Uterus (tissue), 4 donors: ENCODE data around the gene OCA2. TPM values are rescaled to one million over a fixed set of nuclear protein-coding genes. Genes with fewer than 3 reads are reported as not detected.

Experiments
- DNase-seq, 2 donors: peaks; one replicate each; pipeline ENCODE4 v3.0.0-alpha.2; 2019 to 2020
- H3K27ac ChIP-seq, 2 donors: fragments of 200-600 bp; sonication (generic); 1 replicate in 1 of 2; 2 replicates in 1 of 2; pipeline ENCODE4 v1.5.1; 2016 to 2018
- H3K27me3 ChIP-seq, 2 donors: fragments of 200-600 bp; sonication (generic); one replicate each; pipeline ENCODE4 v1.5.1; 2018 to 2019; ENCODE audit warnings: control low read depth in 1 of 2
- H3K36me3 ChIP-seq, 2 donors: fragments of 200-600 bp; sonication (generic); one replicate each; pipeline ENCODE4 v1.5.1; 2019; ENCODE audit warnings: control low read depth in 1 of 2
- H3K4me1 ChIP-seq, 2 donors: fragments of 200-600 bp; sonication (generic); one replicate each; pipeline ENCODE4 v1.5.1; 2018 to 2019; ENCODE audit warnings: control low read depth in 1 of 2
- H3K4me3 ChIP-seq, 2 donors: fragments of 200-600 bp; sonication (generic); 1 replicate in 1 of 2; 2 replicates in 1 of 2; pipeline ENCODE4 v1.5.1; 2018 to 2019; ENCODE audit warnings: mild to moderate bottlenecking in 1 of 2
- H3K9me3 ChIP-seq, 2 donors: fragments of 200-600 bp; sonication (generic); one replicate each; pipeline ENCODE4 v1.5.1; 2019; ENCODE audit warnings: control low read depth in 1 of 2
- CTCF ChIP-seq, 4 experiments: fragments of 200-600 bp in 2 of 4; fragments of 450-650 bp in 2 of 4; sonication (generic) in 2 of 4; IDR thresholded peaks; one replicate each; pipeline ENCODE4 v1.5.1; 2016 to 2019; ENCODE audit warnings: antibody characterized with exemption in 4 of 4, mild to moderate bottlenecking in 2 of 4, moderate library complexity in 1 of 4
- POLR2A ChIP-seq, 2 donors: fragments of 450-650 bp; IDR thresholded peaks; one replicate each; pipeline ENCODE4 v1.6.1; 2016; ENCODE audit warnings: antibody characterized with exemption in 2 of 2, mild to moderate bottlenecking in 1 of 2, moderate library complexity in 1 of 2
- intact Hi-C: fragments of 100-400 bp; cut with DNase I; formaldehyde crosslinking; loops from one replicate; pipeline ENCODE4 v1.15.1; 2023; ENCODE audit warnings: low total_unique reads
- total RNA-seq, 4 donors: library from RNA; depleted of rRNA in 3 of 4; stranded (reverse); fragments of >200 nt in 3 of 4; gene quantifications; one replicate each; pipeline versions ENCODE4 v1.1.0 to v1.2.4, GENCODE V29; 2014 to 2023
- donor health status: DM: yes; HTN: yes; CAD: no.

Gene OCA2
- total RNA-seq, 4 donors from 2014 or later = 0.55 to 4.6 TPM; not detected in 2

- H3K27me3 ChIP-seq = no peaks in the 10 kb centered on the region
- intact Hi-C loops = no loop called here
- H3K36me3 ChIP-seq = no peaks in the 10 kb centered on the region
- H3K4me1 ChIP-seq = no peaks in the 10 kb centered on the region
- no peaks in the 10 kb centered on the region for H3K9me3 ChIP-seq
- TF ChIP-seq POLR2A (IDR thresholded peaks at IDR 0.05) = no peak
- no peak for TF ChIP-seq CTCF (IDR thresholded peaks at IDR 0.05)
- no peak for DNase-seq
- H3K27ac ChIP-seq = no peak overlapping the region
- H3K4me3 ChIP-seq = no peak overlapping the region
These were observed 163.8 kb downstream of the OCA2 start for GRCh38 chr15:27935328-27935727.

GRCh38 chr15:27934782-27935181 lies 164.3 kb downstream of the OCA2 start:
- no peaks in the 10 kb centered on the region for H3K9me3 ChIP-seq
- H3K4me1 ChIP-seq = no peaks in the 10 kb centered on the region
- H3K4me3 ChIP-seq = no peak overlapping the region
- intact Hi-C loops = no loop called here
- H3K27me3 ChIP-seq = no peaks in the 10 kb centered on the region
- H3K27ac ChIP-seq = no peak overlapping the region
- no peak for DNase-seq
- H3K36me3 ChIP-seq = no peaks in the 10 kb centered on the region
- TF ChIP-seq POLR2A (IDR thresholded peaks at IDR 0.05) (no peak), CTCF (IDR thresholded peaks at IDR 0.05) (no peak)

GRCh38 chr15:27933562-27933961 lies 165.6 kb downstream of the OCA2 start:
- H3K36me3 ChIP-seq = no peaks in the 10 kb centered on the region
- H3K4me3 ChIP-seq = no peak overlapping the region
- no peaks in the 10 kb centered on the region for H3K4me1 ChIP-seq
- no peaks in the 10 kb centered on the region for H3K9me3 ChIP-seq
- H3K27me3 ChIP-seq = no peaks in the 10 kb centered on the region
- H3K27ac ChIP-seq = no peak overlapping the region
- intact Hi-C loops = no loop called here
- no peak for DNase-seq
- TF ChIP-seq POLR2A (IDR thresholded peaks at IDR 0.05) (no peak), CTCF (IDR thresholded peaks at IDR 0.05) (no peak)

- no peaks in the 10 kb centered on the region for H3K9me3 ChIP-seq
- no peaks in the 10 kb centered on the region for H3K4me1 ChIP-seq
- no peaks in the 10 kb centered on the region for H3K36me3 ChIP-seq
- intact Hi-C loops = no loop called here
- no peak for DNase-seq
- no peak overlapping the region for H3K4me3 ChIP-seq
- no peak for TF ChIP-seq CTCF (IDR thresholded peaks at IDR 0.05)
- TF ChIP-seq POLR2A (IDR thresholded peaks at IDR 0.05) = no peak
- no peak overlapping the region for H3K27ac ChIP-seq
- no peaks in the 10 kb centered on the region for H3K27me3 ChIP-seq
These were observed 166.5 kb downstream of the OCA2 start for GRCh38 chr15:27932600-27932999.

- Histone ChIP-seq H3K36me3 (no peaks in the 10 kb centered on the region), H3K4me3 (no peak overlapping the region), H3K9me3 (no peaks in the 10 kb centered on the region), H3K4me1 (no peaks in the 10 kb centered on the region), H3K27me3 (no peaks in the 10 kb centered on the region), H3K27ac (no peak overlapping the region)
- TF ChIP-seq POLR2A (IDR thresholded peaks at IDR 0.05) = no peak
- no peak for TF ChIP-seq CTCF (IDR thresholded peaks at IDR 0.05)
- intact Hi-C loops = no loop called here
- DNase-seq = no peak
These were observed 170.7 kb downstream of the OCA2 start for GRCh38 chr15:27928386-27928785.
